ENCODE data around the gene TMEM192.

- TF ChIP-seq CTCF (conservative IDR thresholded peaks at IDR 0.05), result no peak
- no peak for TF ChIP-seq EZH2 (IDR thresholded peaks at IDR 0.05; ENCODE audit: low read depth)
These were observed 59.0 kb downstream of the TMEM192 start, which contains the start of gene TRIM75 for GRCh38 chr4:165053645-165054044.
